Natural killer cell (primary cell): ENCODE results near the gene KLHL22. TPM values are rescaled to one million over a fixed set of nuclear protein-coding genes. Genes with fewer than 3 reads are reported as not detected.

Experiments used
- ATAC-seq, 3 donors: fragments of 150-1000 bp in 2 of 3; fragments of 200-7000 bp in 1 of 3; cut with Tn5 transposase; 1 replicate in 1 of 3; 2 replicates in 2 of 3; pipeline ENCODE4 v1.10.0; 2021; ENCODE audit warnings: mild to moderate bottlenecking in 2 of 3, moderate library complexity in 2 of 3
- DNase-seq, 2 donors: peaks; one replicate each; pipeline versions ENCODE4 v3.0.0 to v3.0.0-alpha.2; 2013 to 2021; ENCODE audit warnings: mixed read lengths in 1 of 2
- H3K27ac ChIP-seq: one replicate; pipeline ENCODE4 v1.5.1; 2013; ENCODE audit warnings: mild to moderate bottlenecking, low read length
- H3K27me3 ChIP-seq: one replicate; pipeline ENCODE4 v1.6.1; 2013; ENCODE audit warnings: low read length; ENCODE audit not compliant: control insufficient read depth, insufficient read depth
- H3K36me3 ChIP-seq: one replicate; pipeline ENCODE4 v1.6.1; 2013; ENCODE audit warnings: low read length; ENCODE audit not compliant: control insufficient read depth, insufficient read depth
- H3K4me1 ChIP-seq: one replicate; pipeline ENCODE4 v1.6.1; 2013; ENCODE audit warnings: low read length; ENCODE audit not compliant: control insufficient read depth, insufficient read depth
- H3K4me3 ChIP-seq: one replicate; pipeline ENCODE4 v1.5.1; 2013; ENCODE audit warnings: low read length
- H3K9me3 ChIP-seq: one replicate; pipeline ENCODE4 v1.6.1; 2013; ENCODE audit warnings: low read length; ENCODE audit not compliant: control insufficient read depth, insufficient read depth
- H3K27ac Mint-ChIP-seq, 2 donors: one replicate each; pipeline ENCODE4 v1.8.0; 2022; ENCODE audit warnings: mild to moderate bottlenecking in 2 of 2, mixed read lengths in 2 of 2, moderate library complexity in 1 of 2
- H3K27me3 Mint-ChIP-seq, 2 donors: one replicate each; pipeline ENCODE4 v1.8.0; 2022; ENCODE audit warnings: low read depth in 2 of 2, mixed read lengths in 2 of 2
- H3K36me3 Mint-ChIP-seq: one replicate; pipeline ENCODE4 v1.8.0; 2022; ENCODE audit warnings: mixed read lengths
- H3K4me1 Mint-ChIP-seq, 2 donors: one replicate each; pipeline ENCODE4 v1.8.0; 2022; ENCODE audit warnings: mixed read lengths in 2 of 2
- H3K4me3 Mint-ChIP-seq: one replicate; pipeline ENCODE4 v1.8.0; 2022; ENCODE audit warnings: mild to moderate bottlenecking, moderate library complexity, mixed read lengths
- H3K9me3 Mint-ChIP-seq, 2 donors: one replicate each; pipeline ENCODE4 v1.8.0; 2022; ENCODE audit warnings: mixed read lengths in 2 of 2
- WGBS: methylation state at CpG from one replicate; pipeline ENCODE4 v1.1.7; 2013; ENCODE audit warnings: missing lambda C conversion rate; ENCODE audit not compliant: insufficient coverage; 5-methylcytosine and 5-hydroxymethylcytosine counted together
- intact Hi-C: fragments of 100-400 bp; cut with micrococcal nuclease; formaldehyde crosslinking; loops from one replicate; pipeline ENCODE4 v1.14.2; 2022
- total RNA-seq, 4 donors: library from RNA; stranded (reverse); fragments of 120-200 nt in 1 of 4; gene quantifications; one replicate each; pipeline versions ENCODE4 v1.2.3 to v1.2.4, GENCODE V29; 2013 to 2022
- TF ChIP-seq, protein P1 (sequence below): fragments of 200-600 bp; IDR thresholded peaks from one replicate; pipeline ENCODE4 v1.8.0; 2022; ENCODE audit warnings: antibody characterized with exemption

The KLHL22 gene
- total RNA-seq, 3 donors from 2014 or later (not counting 1 experiment from before 2014, with no cell fraction given): 26.5 to 53.0 (median 31.0) TPM

DNA sequence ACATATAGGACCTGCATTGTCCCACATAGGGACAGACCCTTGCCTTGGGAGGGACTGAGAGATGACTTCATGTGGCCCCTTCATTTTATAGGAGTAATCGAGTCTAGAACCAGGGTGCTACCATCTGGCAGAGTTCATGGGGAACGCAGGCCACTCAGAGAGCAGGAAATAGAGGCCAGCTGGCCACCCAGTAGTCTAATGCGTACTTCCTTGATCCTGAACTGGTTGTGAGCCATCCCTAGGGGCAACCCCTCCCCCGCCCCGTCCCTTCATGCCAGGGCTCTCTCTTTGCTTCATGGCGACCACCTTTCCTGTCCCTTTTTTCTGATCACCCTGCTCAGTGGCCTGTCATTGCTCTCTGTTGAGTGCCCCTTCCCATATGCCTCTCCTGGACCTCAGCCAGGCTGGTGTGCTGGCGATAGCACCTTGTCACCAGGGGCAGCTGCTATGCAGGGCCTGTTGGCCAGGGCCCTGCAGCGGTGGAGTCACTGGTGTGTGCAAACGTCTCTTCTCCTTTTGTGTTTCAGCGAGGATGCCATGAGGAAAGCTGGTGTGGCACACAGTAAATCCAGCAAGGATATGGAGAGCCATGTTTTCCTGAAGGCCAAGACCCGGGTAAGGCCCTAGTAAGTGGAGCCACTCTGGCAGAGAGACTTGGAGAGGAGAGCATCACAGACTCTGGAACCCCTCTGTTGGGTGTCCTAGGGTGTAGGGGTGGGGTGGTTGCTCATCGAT is 41.2 kb upstream of the KLHL22 start:
- Mint-ChIP-seq H3K9me3 (no peaks in the 10 kb centered on the region), H3K27ac (peak overlapping the region; percentile 82 to 93), H3K4me3 (peak overlapping the region; percentile 4), H3K27me3 (no peaks in the 10 kb centered on the region), H3K36me3 (no peaks in the 10 kb centered on the region), H3K4me1 (peaks cover 40 to 58% of the 10 kb centered on the region in 2 donors)
- TF ChIP-seq, protein P1, sequence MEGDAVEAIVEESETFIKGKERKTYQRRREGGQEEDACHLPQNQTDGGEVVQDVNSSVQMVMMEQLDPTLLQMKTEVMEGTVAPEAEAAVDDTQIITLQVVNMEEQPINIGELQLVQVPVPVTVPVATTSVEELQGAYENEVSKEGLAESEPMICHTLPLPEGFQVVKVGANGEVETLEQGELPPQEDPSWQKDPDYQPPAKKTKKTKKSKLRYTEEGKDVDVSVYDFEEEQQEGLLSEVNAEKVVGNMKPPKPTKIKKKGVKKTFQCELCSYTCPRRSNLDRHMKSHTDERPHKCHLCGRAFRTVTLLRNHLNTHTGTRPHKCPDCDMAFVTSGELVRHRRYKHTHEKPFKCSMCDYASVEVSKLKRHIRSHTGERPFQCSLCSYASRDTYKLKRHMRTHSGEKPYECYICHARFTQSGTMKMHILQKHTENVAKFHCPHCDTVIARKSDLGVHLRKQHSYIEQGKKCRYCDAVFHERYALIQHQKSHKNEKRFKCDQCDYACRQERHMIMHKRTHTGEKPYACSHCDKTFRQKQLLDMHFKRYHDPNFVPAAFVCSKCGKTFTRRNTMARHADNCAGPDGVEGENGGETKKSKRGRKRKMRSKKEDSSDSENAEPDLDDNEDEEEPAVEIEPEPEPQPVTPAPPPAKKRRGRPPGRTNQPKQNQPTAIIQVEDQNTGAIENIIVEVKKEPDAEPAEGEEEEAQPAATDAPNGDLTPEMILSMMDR: no peak
- Histone ChIP-seq H3K9me3 (no peaks in the 10 kb centered on the region), H3K27me3 (no peaks in the 10 kb centered on the region), H3K36me3 (peaks cover 39% of the 10 kb centered on the region), H3K27ac (no peak overlapping the region), H3K4me3 (no peak overlapping the region), H3K4me1 (peaks cover 39% of the 10 kb centered on the region)
- ATAC-seq: no peak
- 94% methylated on average over 12 of the region's 12 CpGs for WGBS
- no peak for DNase-seq
- intact Hi-C loops: no loop called here

DNA sequence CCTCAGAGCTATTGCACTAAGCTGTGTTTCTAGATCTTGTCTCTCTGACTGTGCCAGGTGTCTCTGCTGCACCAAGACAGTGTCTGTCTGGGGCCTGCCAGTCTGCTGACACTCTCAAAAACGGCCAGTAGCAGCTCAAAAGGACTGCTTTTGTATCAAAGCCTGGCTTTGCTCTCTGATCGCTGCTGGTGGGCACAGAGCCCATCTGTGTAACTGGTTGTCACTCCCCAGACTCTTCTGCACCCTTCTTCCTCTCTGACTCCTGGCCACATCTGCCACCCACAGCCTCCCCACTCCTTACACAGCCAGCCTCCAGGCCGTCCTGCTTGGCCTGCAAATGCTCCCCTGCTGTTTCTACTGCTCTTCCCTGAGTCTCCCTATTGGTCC is 38.3 kb upstream of the KLHL22 start:
- intact Hi-C loops: no loop called here
- H3K4me1 Mint-ChIP-seq: peaks cover 51 to 81% of the 10 kb centered on the region in 2 donors
- H3K27me3 Mint-ChIP-seq: no peaks in the 10 kb centered on the region
- H3K4me3 Mint-ChIP-seq: peak overlapping the region; percentile 86
- no peak overlapping the region for H3K4me3 ChIP-seq
- H3K27ac ChIP-seq: peak overlapping the region; percentile 27
- no peaks in the 10 kb centered on the region for H3K27me3 ChIP-seq
- DNase-seq (peak in 1 of 2 donors; percentile 16), ATAC-seq (peak in 2 of 3 donors; percentile 49)
- WGBS: 54% methylated on average over 3 of the region's 3 CpGs
- peak overlapping the region; percentile 82 to 93 for H3K27ac Mint-ChIP-seq
- TF ChIP-seq, protein P1: no peak
- no peaks in the 10 kb centered on the region for H3K36me3 Mint-ChIP-seq
- H3K36me3 ChIP-seq: peaks cover 31% of the 10 kb centered on the region
- no peaks in the 10 kb centered on the region for H3K9me3 ChIP-seq
- no peaks in the 10 kb centered on the region for H3K9me3 Mint-ChIP-seq
- peaks cover 58% of the 10 kb centered on the region for H3K4me1 ChIP-seq

DNA sequence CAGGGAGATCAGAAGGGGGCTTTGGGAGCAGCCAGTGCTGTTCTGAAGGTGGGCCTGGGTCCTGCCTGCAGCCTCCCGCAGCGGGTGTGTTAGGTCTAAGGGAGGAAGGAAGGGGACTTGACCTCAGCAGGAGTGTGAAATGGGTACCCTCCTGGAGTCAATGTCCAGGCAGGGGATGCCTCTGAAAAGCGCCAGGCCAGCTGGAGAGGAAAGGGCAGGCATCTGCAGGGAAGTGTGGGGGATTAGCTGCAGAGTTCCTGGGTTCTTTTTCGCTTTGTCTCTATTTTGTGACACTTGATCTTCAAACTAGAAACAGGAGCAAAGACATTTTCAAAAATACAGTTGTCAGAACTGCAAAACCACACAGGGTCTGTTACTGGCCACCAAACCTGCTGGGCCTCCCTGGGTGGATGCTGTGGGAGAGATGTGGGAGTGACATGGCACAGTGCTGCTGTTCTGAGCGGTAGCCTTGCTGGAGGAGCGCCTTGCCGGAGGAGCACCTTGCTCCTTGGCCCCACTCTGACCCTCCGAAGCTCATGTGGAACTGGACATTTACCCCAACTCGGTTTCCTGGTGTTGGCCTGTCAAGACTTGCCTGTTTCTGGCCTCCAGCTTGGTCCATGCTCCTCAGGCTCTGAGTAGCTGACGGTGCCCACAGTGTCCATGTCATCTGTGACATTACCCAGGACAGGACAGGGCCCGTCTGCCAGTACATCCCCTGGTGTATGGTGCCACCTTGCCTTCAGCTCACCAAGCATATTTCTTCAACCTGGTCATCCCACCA is 37.7 kb upstream of the KLHL22 start:
- H3K36me3 ChIP-seq: peaks cover 36% of the 10 kb centered on the region

More for the DNA sequence above, 37.7 kb upstream of the KLHL22 start:
- H3K9me3 ChIP-seq: no peaks in the 10 kb centered on the region
- TF ChIP-seq, protein P1: no peak
- intact Hi-C loops: no loop called here
- H3K27me3 ChIP-seq: no peaks in the 10 kb centered on the region
- no peak overlapping the region for H3K4me3 ChIP-seq
- Mint-ChIP-seq H3K36me3 (no peaks in the 10 kb centered on the region), H3K27ac (peak overlapping the region; percentile 82 to 93), H3K27me3 (no peaks in the 10 kb centered on the region), H3K4me1 (peaks cover 51 to 81% of the 10 kb centered on the region in 2 donors), H3K9me3 (no peaks in the 10 kb centered on the region), H3K4me3 (peak overlapping the region; percentile 86)
- peaks cover 63% of the 10 kb centered on the region for H3K4me1 ChIP-seq
- peak overlapping the region; percentile 27 for H3K27ac ChIP-seq
- ATAC-seq (peak in 2 of 3 donors; percentile 26 to 43), DNase-seq (no peak)
- WGBS: 76% methylated on average over 11 of the region's 11 CpGs
